ENCODE results near the gene DNAJC18. TPM values are rescaled to one million over a fixed set of nuclear protein-coding genes. Genes with fewer than 3 reads are reported as not detected.
"Not testable (repeated sequence)": the region's sequence is repeated elsewhere in the genome, so short reads cannot be mapped to it uniquely, and the experiment has no call there.

The DNAJC18 gene
- total and polyA plus RNA-seq, 7 experiments from 2014 or later: 2.2 to 9.7 (median 4.9) TPM

- H3K27me3 ChIP-seq (ENCODE audit: control insufficient read depth in 2 of 2, insufficient read depth in 2 of 2, low read length in 2 of 2); ATAC-seq; H3K9me3 ChIP-seq (ENCODE audit: control insufficient read depth in 2 of 3, low read length in 3 of 3); CTCF ChIA-PET; H3K27me3 Mint-ChIP-seq; H3K9me3 Mint-ChIP-seq; H3K4me3 ChIP-seq (ENCODE audit: low read length); H3K27ac ChIP-seq (ENCODE audit: low read depth, low read length); intact Hi-C loops (cut with micrococcal nuclease); H3K36me3 ChIP-seq (ENCODE audit: control insufficient read depth in 2 of 3, insufficient read depth in 3 of 3, low read length in 3 of 3); DNase-seq: not testable (repeated sequence)
- peak overlapping the region in 6 of 9 donors; percentile 21 to 98 (median 82) for H3K27ac Mint-ChIP-seq
- peaks cover 12 to 35% of the 10 kb centered on the region in 2 donors for H3K4me1 ChIP-seq (ENCODE audit: control insufficient read depth in 2 of 2, insufficient read depth in 2 of 2, low read length in 2 of 2)
- peaks cover 30 to 75% (median 49%) of the 10 kb centered on the region in 7 donors for H3K4me1 Mint-ChIP-seq
- peak overlapping the region in 1 of 10 donors; percentile 45 for H3K4me3 Mint-ChIP-seq
- H3K36me3 Mint-ChIP-seq: peaks cover 0 to 14% (median 0%) of the 10 kb centered on the region in 5 donors
- POLR2A ChIA-PET: interaction anchor here (0.5 to 0.6 kb wide), 2 partner anchors 27 to 35 kb away, joined by 3 read pairs; no protein-coding TSS in a partner anchor
Measured at GRCh38 chr5:139386956-139387355, 52.4 kb downstream of the DNAJC18 start.

DNA sequence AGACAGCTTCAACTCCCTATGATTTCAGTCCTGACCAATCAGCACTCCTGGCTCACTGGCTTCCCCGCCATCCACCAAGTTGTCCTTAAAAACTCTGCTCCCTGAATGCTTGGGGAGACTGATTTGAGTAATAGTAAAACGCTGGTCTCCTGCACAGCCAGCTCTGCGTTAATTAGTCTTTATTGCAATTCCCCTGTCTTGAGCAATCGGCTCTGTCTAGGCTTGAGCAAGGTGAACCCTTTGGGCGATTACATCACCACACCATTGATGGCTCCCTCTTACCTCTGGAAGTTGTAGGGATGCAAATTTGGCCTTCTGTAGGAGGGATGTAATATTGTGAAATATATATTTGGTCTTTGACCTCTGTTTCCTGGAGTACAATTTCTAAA, 53.3 kb downstream of the DNAJC18 start:
- no peaks in the 10 kb centered on the region for H3K9me3 ChIP-seq (ENCODE audit: control insufficient read depth in 2 of 3, low read length in 3 of 3)
- no peaks in the 10 kb centered on the region for H3K9me3 Mint-ChIP-seq
- H3K4me1 ChIP-seq (ENCODE audit: control insufficient read depth in 2 of 2, insufficient read depth in 2 of 2, low read length in 2 of 2): peaks cover 12 to 26% of the 10 kb centered on the region in 2 donors
- intact Hi-C loops (cut with micrococcal nuclease): no loop called here
- ATAC-seq: no peak
- H3K4me3 Mint-ChIP-seq: peak overlapping the region in 9 of 10 donors; percentile 1 to 93 (median 59)
- POLR2A ChIA-PET: interaction anchor here (0.6 kb wide), 1 partner anchor 36 kb away, joined by 3 read pairs; no protein-coding TSS in a partner anchor
- H3K4me1 Mint-ChIP-seq: peaks cover 21 to 66% (median 40%) of the 10 kb centered on the region in 7 donors
- peak overlapping the region; percentile 69 for H3K27ac ChIP-seq (ENCODE audit: low read depth, low read length)
- no peaks in the 10 kb centered on the region for H3K36me3 ChIP-seq (ENCODE audit: control insufficient read depth in 2 of 3, insufficient read depth in 3 of 3, low read length in 3 of 3)
- H3K27ac Mint-ChIP-seq: peak overlapping the region; percentile 23 to 98 (median 92)
- H3K36me3 Mint-ChIP-seq: peaks cover 0 to 10% (median 0%) of the 10 kb centered on the region in 5 donors
- no peaks in the 10 kb centered on the region for H3K27me3 Mint-ChIP-seq
- DNase-seq: no peak
- H3K4me3 ChIP-seq (ENCODE audit: low read length): no peak overlapping the region
- H3K27me3 ChIP-seq (ENCODE audit: control insufficient read depth in 2 of 2, insufficient read depth in 2 of 2, low read length in 2 of 2): no peaks in the 10 kb centered on the region
- CTCF ChIA-PET: no interaction called here

- Histone ChIP-seq H3K27ac (ENCODE audit: low read depth, low read length) (peak overlapping the region; percentile 69), H3K36me3 (ENCODE audit: control insufficient read depth in 2 of 3, insufficient read depth in 3 of 3, low read length in 3 of 3) (no peaks in the 10 kb centered on the region), H3K4me1 (ENCODE audit: control insufficient read depth in 2 of 2, insufficient read depth in 2 of 2, low read length in 2 of 2) (peaks cover 12 to 19% of the 10 kb centered on the region in 2 donors), H3K4me3 (ENCODE audit: low read length) (peak overlapping the region; percentile 34), H3K27me3 (ENCODE audit: control insufficient read depth in 2 of 2, insufficient read depth in 2 of 2, low read length in 2 of 2) (no peaks in the 10 kb centered on the region), H3K9me3 (ENCODE audit: control insufficient read depth in 2 of 3, low read length in 3 of 3) (no peaks in the 10 kb centered on the region)
- ChIA-PET CTCF (interaction anchor here (0.6 kb wide), 1 partner anchor 134 kb away, joined by 3 read pairs; no protein-coding TSS in a partner anchor), POLR2A (interaction anchor here (1.4 to 1.6 kb wide), 3 partner anchors 11 to 91 kb away, joined by 4 to 6 read pairs (median 4); partner anchors contain the start of gene MATR3)
- peaks cover 20 to 59% (median 38%) of the 10 kb centered on the region in 7 donors for H3K4me1 Mint-ChIP-seq
- DNase-seq (peak in 4 of 9 donors; percentile 25 to 40 (median 37)), ATAC-seq (peak; percentile 54)
- no peaks in the 10 kb centered on the region for H3K9me3 Mint-ChIP-seq
- intact Hi-C loops (cut with micrococcal nuclease): loop anchor here in 1 of 2 donors (2.0 kb wide), 1 partner anchor 19 kb away; the partner anchor contains the start of gene SPATA24
- H3K36me3 Mint-ChIP-seq: peaks cover 0 to 10% (median 0%) of the 10 kb centered on the region in 5 donors
- H3K4me3 Mint-ChIP-seq: peak overlapping the region; percentile 83 to 93 (median 87)
- peak overlapping the region; percentile 90 to 98 (median 92) for H3K27ac Mint-ChIP-seq
- H3K27me3 Mint-ChIP-seq: no peaks in the 10 kb centered on the region
Measured at GRCh38 chr5:139385061-139386049, 54.0 kb downstream of the DNAJC18 start.

DNA sequence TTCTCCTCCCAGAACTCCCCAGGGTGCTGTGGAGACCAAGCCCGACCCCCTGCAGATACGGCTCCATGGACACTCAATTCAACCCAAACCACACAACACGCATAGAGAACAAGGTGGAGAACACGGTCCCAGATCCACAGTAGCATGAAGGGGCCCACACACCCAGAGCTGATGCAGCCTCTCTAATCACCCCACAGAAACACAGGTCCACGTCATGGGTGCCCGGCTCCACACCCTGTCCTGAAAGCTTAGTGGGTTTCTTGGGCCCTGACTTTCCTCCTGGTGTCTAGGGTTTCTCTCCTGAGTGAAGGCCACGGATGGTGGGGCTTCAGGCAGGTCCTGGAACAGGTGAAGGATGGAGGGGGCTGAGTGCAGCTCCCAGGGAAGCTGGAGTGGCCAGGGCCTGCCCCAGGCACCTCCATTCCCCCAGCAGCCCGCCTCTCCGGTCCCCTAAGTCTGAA, 54.7 kb downstream of the DNAJC18 start:
- intact Hi-C loops (cut with micrococcal nuclease): loop anchor here in 1 of 2 donors (2.0 kb wide), 1 partner anchor 20 kb away; the partner anchor contains the start of gene SPATA24
- ATAC-seq (no peak), DNase-seq (no peak)
- peak overlapping the region; percentile 90 to 98 (median 92) for H3K27ac Mint-ChIP-seq
- peak overlapping the region; percentile 83 to 93 (median 87) for H3K4me3 Mint-ChIP-seq
- ChIA-PET CTCF (no interaction called here), POLR2A (interaction anchor here (0.6 to 1.6 kb wide), 4 partner anchors 10 to 91 kb away, joined by 3 to 6 read pairs (median 4); partner anchors contain the start of gene MATR3)
- H3K27me3 Mint-ChIP-seq: no peaks in the 10 kb centered on the region
- Histone ChIP-seq H3K4me1 (ENCODE audit: control insufficient read depth in 2 of 2, insufficient read depth in 2 of 2, low read length in 2 of 2) (peaks cover 12% of the 10 kb centered on the region in 2 donors), H3K27ac (ENCODE audit: low read depth, low read length) (peak overlapping the region; percentile 69), H3K36me3 (ENCODE audit: control insufficient read depth in 2 of 3, insufficient read depth in 3 of 3, low read length in 3 of 3) (no peaks in the 10 kb centered on the region), H3K27me3 (ENCODE audit: control insufficient read depth in 2 of 2, insufficient read depth in 2 of 2, low read length in 2 of 2) (no peaks in the 10 kb centered on the region), H3K4me3 (ENCODE audit: low read length) (peak overlapping the region; percentile 34), H3K9me3 (ENCODE audit: control insufficient read depth in 2 of 3, low read length in 3 of 3) (no peaks in the 10 kb centered on the region)
- H3K36me3 Mint-ChIP-seq: peaks cover 0 to 6% (median 0%) of the 10 kb centered on the region in 5 donors
- no peaks in the 10 kb centered on the region for H3K9me3 Mint-ChIP-seq
- peaks cover 19 to 55% (median 32%) of the 10 kb centered on the region in 7 donors for H3K4me1 Mint-ChIP-seq

GRCh38 chr5:139383993-139384590, 55.2 kb downstream of the DNAJC18 start:
- no peak overlapping the region for H3K27ac ChIP-seq (ENCODE audit: low read depth, low read length)
- ChIA-PET CTCF (no interaction called here), POLR2A (interaction anchor here (0.6 to 1.6 kb wide), 4 partner anchors 10 to 90 kb away, joined by 3 to 6 read pairs (median 4); partner anchors contain the start of gene MATR3)
- ATAC-seq: no peak
- Mint-ChIP-seq H3K36me3 (peaks cover 0 to 3% (median 0%) of the 10 kb centered on the region in 5 donors), H3K27ac (peak overlapping the region in 8 of 9 donors; percentile 90 to 98 (median 92)), H3K27me3 (no peaks in the 10 kb centered on the region), H3K4me3 (peak overlapping the region in 9 of 10 donors; percentile 41 to 93 (median 87)), H3K9me3 (no peaks in the 10 kb centered on the region), H3K4me1 (peaks cover 21 to 53% (median 28%) of the 10 kb centered on the region in 7 donors)
- H3K36me3 ChIP-seq (ENCODE audit: control insufficient read depth in 2 of 3, insufficient read depth in 3 of 3, low read length in 3 of 3): no peaks in the 10 kb centered on the region
- intact Hi-C loops (cut with micrococcal nuclease): loop anchor here in 1 of 2 donors (2.0 kb wide), 1 partner anchor 21 kb away; the partner anchor contains the start of gene SPATA24
- H3K27me3 ChIP-seq (ENCODE audit: control insufficient read depth in 2 of 2, insufficient read depth in 2 of 2, low read length in 2 of 2): no peaks in the 10 kb centered on the region
- DNase-seq: no peak
- H3K4me1 ChIP-seq (ENCODE audit: control insufficient read depth in 2 of 2, insufficient read depth in 2 of 2, low read length in 2 of 2): peaks cover 7 to 12% of the 10 kb centered on the region in 2 donors
- H3K9me3 ChIP-seq (ENCODE audit: control insufficient read depth in 2 of 3, low read length in 3 of 3): no peaks in the 10 kb centered on the region
- peak overlapping the region; percentile 34 for H3K4me3 ChIP-seq (ENCODE audit: low read length)
